Cerebellar nuclear complex (tissue), 1 donor: ENCODE data around the gene PYURF.
"Not testable (repeated sequence)": the region's sequence is repeated elsewhere in the genome, so short reads cannot be mapped to it uniquely, and the experiment has no call there.

ENCODE experiments used
- DNase-seq, 2 experiments: peaks; one replicate each; lab custom pipeline; 2025; lab: John Stamatoyannopoulos, UW

PYURF gene, protein sequence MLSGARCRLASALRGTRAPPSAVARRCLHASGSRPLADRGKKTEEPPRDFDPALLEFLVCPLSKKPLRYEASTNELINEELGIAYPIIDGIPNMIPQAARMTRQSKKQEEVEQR

DNA sequence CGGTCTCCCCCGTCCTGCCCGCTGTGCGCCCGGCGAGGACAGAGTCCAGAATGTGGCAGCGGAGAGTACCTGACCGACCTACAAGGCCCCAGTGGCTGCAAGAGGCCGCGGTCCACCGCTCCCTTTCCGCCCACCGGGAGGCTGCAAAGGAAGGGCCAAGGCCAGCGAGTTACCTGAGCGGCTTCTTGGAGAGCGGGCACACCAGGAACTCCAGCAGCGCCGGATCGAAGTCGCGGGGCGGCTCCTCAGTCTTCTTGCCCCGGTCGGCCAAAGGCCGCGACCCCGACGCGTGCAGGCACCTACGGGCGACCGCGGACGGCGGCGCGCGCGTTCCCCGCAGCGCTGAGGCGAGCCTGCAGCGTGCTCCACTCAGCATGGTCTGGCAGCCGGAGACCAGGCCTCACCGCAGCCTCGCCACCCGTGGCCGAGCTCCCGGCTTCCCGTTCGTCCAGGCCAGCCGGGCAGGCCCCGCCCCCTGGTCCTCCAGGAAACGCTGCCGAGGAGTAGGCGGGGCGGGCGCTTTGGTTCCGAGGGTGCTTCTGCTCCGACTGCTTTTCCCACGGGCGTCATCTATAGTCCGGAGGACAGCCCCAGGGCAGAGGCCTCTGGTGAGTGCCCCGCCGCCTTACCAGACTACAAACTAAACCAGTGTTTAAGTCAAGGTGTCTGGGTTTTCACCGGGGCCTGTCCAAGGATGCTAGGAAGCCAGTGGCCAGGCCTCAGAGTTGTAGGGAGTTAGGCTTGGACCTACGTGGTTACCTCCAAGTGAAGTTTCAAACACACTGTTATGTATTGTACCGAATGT is at the start of gene PYURF:
TSS of gene PYURF (minus strand) at position 452 of the 805 bp plus-strand sequence. CDS start at position 376, 76 bp downstream.
- peak; percentile 41 to 83 for DNase-seq

DNA sequence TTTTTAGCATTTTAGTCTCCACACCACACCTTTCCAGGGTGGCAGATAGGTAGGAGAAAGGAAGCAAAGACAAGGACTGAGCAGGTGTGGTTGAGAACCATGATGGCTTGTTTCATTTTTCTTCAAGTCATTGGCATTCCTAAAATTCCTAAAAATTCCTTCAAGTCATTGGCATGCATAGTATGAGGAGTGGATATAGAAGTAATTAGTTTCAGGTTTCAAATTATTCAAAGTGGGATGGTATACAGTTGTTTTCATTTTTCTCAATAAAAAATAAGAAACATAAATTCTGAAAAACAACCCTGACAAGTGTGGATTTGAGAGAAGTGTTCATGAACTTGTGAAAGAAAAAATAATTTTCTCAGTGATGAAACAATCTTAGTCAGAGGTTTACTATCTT is 46.4 kb upstream of the PYURF start:
- DNase-seq = no peak

DNA sequence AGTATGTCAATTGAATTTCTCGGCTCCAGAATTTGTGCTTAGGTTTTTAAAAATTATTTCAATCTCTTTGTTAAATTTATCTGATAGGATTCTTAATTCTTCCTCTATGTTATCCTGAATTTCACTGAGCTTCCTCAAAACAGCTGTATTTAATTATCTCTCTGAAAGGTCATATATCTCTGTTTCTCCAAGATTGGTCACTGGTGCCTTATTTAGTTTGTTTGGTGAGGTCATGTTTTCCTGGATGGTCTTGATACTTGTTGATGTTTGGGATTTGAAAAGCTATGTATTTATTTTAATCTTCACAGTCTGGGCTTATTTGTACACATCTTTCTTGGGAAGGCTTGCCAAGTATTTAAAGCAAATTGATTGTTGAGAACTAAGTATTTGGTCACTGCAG is 44.0 kb upstream of the PYURF start:
- no peak for DNase-seq

DNA sequence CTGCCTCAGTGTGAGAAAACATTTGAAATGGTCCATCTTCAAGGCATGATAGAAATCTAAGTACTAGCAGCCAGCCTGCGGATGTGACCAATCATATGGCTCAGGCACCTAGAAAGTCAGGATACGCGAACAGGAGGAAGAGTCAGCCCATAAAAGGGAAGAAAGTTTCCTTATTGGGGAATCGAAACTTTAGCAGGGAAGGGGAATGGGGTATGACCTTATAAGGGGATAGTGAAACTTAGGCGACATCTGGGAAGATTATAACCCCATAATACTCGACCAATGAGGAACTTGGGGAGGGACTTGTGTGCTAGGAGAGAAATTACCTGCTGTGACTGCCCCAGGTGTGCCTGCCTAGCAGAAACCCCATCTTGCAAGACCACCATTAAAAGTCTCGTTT is 26.2 kb upstream of the PYURF start:
- DNase-seq = no peak

DNA sequence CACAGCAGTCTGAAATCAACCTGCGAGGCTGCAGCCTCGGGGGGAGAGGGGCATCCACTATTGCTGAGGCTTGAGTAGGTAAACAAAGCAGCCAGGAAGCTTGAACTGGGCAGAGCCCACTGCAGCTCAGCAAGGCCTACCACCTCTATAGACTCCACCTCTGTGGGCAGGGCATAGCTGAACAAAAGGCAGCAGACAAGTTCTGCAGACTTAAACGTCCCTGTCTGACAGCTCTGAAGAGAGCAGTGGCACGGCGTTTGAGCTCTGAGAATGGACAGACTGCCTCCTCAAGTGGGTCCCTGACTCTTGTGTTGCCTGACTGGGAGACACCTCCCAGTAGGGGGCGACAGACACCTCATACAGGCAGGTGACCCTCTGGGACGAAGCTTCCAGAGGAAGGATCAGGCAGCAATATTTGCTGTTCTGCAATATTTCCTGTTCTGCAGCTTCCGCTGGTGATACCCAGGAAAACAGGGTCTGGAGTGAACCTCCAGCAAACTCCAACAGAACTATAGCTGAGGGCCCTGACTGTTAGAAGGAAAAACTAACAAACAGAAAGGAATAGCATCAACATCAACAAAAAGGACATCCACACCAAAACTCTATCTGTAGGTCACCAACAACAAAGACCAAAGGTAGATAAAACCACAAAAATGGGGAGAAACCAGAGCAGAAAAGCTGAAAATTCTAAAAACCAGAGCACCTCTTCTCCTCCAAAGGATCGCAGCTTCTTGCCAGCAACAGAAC is 15.9 kb upstream of the PYURF start:
- DNase-seq = not testable (repeated sequence)

DNA sequence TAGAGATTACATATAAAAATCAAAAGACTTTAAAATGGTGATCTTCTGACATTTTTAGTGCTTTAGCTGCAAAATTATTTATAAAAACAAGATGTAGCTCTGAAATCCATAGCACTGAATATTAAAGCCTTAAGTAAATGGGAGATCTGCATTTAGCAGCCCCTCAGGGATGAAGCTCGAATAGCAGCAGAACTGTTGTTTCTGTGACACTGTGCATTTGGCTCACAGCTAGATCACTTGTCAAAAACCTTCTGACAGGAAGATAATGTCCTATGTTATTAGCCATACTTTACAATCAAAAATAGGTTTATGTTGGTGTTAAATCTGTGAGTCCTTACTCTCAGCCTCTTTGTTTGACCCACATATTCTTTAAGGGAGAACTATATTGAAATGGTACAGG is 14.1 kb upstream of the PYURF start:
- DNase-seq = no peak

DNA sequence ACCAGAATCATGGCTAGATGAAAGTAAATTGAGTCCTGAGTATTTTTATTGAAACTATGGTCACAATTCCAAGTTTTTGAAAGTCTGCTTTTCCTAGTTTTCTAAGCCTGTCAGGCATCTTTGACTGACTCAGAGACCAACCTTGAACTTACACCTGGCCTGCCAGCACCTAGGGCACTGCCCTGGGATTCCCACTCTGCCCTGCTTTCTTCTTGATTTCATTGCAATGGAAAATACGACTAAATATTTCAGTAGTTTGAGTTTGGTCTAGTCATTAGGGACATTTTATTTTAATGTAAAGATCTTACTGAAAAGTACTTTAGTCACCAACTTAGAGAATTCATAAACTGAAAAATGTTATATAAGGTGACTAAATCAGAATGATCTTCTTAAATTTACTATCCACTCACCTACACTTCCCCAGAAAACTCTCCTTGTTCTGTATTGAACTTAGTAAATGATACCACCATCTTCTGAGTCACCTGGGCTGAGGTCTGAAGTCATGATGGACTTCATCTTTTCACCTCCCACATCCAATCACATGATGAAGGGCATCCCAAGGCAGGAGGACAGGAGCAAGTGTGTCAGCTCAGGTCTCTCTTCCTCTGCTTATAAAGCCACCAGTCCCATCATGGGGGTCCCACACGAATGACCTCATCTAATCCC is 11.6 kb upstream of the PYURF start:
- no peak for DNase-seq

DNA sequence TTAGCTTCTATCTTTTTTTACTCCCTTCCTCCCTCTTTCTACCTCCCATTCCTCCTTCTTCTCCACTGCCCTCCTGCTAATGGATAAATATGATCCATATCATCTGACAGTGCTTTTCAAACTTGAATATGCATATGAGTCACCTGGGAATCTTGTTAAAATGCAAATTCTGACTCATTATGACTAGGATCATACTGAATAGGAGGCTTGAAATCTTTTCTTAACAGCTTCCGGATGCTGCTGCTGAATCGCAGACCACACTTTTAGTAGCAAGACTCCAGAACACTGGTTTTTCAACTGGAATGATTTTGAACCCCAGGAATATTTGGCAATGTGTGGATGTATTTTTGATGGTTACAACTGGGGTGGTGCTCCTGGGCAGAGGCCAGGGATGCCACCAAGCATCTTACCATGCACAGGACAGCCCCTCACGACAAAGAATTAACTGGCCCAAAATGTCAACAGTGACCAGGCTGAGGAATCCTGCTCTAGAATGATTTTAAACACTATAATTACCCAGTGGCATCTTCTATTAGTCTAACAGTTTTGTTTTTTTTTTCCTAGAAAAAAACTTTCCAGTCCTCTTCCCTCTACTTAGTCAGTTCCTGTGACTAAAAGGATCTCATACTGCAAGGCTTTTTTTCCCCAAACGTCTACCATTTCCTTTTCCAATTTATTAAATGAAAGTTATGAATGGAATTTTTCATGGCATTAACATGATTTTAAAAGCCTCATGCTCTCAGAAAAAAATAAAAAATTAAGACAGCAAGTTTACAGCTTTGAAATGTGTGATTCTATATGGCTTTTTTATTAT is 10.6 kb upstream of the PYURF start:
- no peak for DNase-seq

DNA sequence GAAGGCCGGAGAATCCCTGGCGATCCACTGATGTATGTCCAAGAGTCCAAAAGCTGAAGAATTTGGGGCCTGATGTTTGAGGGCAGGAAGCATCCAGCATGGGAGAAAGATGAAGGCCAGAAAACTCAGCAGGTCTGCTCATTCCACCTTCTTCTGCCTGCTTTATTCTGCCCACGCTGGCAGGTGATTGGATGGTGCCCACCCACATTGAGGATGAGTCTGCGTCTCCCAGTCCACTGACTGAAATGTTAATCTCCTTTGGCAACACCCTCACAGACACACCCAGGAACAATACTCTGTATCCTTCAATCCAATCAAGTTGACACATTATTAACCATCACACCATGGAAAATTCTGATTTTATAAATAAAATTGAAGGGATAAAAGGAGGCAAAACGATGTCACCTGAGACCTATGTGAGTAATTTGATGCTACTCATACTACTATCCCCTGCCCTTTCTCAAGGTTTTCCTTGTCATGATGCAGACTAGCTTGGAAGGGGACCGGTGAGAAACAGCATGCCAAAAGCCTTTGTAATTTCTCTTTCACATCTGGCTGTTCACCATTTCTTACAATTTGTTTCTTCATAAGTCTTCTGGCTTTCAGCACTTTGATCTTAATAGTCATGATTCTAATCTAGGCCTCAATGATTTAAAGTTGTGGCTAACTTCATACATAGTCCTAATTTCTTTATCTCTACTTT is 9.7 kb upstream of the PYURF start:
- no peak for DNase-seq

DNA sequence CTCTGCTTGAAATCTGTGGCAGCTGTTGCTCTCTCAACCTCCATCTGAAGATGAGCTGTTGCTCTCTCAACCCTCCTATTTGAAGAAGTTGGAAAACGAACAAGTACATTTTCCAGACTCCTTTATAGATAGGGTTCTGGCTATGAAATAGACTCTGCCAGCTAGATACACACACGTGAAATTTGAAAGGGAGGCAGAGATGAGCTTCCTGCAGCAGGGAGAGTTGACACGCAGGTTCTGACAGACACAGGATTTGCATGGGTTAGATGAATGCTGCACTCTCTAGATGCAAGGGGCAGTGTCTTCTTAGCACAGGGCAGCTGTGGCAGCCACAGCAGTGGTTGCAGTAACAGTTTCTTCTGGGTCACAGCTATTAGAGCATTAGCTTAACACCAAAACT is 8.0 kb upstream of the PYURF start:
- no peak for DNase-seq

DNA sequence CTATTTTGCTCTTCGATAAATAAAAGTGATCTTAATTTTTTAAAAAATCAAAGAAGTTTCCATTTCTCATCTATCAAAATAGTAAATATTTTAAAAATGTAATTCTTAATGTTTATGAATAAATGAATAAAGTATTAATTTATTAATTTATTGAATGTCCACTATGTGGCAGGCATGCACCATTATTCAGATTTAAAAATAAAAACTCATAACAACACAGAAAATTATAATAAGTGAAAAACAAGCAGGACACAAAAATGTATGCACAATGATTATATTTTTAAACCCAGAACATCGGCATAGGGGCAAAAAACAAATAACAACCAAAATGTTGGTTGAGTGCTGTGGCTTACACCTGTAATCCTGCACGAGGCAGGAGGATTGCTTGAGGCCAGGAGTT is 5.3 kb upstream of the PYURF start:
- DNase-seq = no peak

DNA sequence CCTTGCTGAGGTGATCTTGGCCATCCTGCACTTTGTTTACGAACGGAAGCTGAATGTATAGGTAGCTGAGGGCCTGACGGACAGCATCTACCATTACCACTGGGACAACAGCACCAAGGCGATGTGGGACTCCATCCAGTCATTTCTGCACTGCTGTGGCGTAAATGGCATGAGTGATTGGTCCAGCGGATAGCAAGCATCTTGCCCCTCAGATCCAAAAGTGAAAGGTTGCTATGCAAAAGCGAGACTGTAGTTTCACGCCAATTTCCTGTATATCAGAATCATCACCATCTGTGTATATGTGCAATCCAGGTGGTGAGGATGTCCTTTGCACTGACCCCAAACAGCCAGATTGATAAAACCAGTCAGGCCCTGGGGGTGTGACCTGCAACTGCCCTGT is 4.2 kb upstream of the PYURF start:
- no peak for DNase-seq

DNA sequence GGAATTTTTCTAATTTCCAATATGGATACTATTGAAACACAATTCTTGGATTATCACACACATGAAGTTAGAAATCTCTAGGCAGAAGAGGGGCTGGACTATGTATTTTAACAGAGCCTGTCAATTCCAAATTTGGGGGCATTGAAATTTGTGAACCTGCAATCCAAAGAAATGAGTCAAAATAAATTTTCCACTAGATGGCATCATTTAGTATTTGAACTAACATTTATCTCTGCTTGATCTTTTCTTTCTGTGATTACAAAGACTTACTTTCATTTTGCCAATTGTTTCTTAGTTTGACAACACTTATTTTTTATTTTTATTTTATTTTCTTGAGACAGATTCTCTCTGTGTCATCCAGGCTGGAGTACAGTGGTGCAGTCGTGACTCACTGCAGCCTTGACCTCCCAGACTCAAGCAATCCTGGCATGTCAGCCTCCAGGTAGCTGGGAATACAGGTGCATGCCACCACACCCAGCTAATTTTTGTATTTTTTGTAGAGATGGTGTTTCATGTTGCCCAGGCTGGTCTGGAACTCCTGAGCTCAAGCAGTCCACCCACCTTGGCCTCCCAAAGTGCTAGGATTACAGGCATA is 2.7 kb upstream of the PYURF start:
- DNase-seq = peak in 1 of 2 experiments; percentile 3

DNA sequence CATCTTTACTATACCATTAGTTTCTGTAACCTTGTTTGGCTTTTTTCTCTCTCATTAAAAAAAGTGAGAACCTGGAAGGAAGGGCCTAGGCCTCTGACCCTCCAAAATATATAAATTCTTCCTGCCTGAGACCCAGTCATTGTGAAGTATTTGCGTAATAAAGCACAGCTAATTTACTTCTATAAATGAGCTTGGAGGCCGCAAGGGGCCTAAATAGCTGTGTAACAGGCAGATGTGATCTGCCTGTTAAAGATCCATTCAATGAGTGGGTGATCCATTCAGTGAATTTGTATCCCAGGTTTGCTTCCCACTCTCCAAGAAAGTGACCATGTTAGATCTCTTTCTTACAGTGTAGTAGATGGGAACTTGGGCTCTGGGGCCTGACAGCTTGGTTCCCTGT is 595 bp upstream of the PYURF start:
- no peak for DNase-seq

DNA sequence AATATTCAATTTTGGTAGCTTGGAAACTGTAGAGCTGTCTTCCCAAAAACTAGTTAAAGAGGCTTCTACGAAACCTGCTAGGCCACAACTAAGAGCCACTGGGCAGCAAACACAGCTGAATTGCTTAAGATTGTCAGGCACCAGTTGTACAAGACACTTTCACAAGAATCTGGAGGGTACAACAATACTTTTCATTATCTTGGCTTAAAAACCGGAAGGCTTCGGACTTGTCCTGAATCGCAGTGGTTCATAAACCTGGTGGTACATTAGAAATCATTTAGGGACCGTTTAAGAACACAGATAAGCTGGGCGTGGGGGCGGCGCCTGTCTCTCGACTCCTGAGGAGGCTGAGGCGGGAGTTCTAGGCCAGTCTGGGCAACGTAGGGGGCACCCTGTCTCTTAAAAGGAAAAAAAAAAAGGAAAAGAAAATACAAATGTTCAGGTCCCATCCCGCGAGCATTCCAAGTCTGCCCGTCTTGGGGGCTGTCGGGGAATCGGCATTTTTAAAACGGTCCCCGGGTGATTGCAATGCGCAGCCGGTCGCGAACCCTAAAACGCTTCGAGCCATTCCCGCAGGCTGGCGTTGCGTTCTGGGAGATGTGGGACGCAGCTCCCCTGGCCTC is 763 bp downstream of the PYURF start:
- DNase-seq = no peak

DNA sequence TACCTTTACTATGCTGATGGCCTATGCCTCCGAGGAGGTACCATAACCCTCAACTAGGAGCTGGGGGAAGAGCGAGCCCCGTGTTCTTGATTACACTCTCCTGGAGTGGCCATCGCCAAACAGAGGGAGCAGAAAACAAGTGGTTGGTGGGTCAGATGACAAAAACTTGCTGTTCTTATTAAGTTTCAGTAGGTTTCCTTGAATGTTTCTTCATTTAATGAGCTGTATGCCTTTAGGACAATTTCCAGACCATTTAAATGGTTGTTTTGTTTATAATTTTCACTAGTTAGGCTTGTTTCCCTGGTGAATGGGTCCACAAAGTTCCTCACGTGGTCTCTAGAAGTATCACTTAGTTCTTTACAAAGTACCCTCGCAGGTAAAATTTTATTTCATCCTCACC is 4.7 kb downstream of the PYURF start:
- DNase-seq = no peak

DNA sequence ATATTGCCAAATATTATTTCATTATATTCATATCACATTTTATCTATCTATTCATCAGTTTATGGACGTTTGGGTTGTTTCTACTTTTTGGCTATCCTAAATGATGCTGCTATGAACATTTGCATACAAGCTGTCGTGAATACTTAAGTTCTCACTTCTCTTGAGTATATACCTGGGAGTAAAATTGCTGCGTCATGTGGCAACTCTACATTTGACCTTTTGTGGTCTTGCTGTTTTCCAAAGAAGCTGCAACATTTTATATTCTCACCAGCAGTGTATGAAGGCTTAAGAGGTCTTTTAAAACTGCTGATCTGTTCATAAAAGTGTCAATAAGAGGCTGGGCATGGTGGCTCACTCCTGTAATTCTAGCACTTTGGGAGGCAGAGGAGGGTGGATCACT is 5.8 kb downstream of the PYURF start:
- DNase-seq = no peak

DNA sequence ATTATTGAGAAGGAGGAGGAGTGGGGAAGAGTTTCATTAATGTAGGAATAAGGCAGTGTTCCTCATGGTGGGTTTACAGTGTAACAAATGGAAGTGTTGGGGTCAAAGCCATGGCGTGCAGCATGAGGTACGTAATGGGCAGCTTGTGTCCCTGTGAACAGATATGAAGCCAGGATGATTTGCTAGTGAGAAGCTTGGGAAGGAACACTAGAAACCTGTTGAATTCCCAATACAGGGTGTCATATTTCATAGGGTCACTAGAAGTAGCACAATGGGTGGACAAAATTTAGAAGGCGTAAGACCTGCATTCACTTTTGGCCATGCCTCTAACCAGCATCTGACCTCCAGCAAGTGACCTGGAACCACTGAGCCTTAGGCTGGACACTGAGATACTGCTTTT is 6.8 kb downstream of the PYURF start:
- DNase-seq = no peak

DNA sequence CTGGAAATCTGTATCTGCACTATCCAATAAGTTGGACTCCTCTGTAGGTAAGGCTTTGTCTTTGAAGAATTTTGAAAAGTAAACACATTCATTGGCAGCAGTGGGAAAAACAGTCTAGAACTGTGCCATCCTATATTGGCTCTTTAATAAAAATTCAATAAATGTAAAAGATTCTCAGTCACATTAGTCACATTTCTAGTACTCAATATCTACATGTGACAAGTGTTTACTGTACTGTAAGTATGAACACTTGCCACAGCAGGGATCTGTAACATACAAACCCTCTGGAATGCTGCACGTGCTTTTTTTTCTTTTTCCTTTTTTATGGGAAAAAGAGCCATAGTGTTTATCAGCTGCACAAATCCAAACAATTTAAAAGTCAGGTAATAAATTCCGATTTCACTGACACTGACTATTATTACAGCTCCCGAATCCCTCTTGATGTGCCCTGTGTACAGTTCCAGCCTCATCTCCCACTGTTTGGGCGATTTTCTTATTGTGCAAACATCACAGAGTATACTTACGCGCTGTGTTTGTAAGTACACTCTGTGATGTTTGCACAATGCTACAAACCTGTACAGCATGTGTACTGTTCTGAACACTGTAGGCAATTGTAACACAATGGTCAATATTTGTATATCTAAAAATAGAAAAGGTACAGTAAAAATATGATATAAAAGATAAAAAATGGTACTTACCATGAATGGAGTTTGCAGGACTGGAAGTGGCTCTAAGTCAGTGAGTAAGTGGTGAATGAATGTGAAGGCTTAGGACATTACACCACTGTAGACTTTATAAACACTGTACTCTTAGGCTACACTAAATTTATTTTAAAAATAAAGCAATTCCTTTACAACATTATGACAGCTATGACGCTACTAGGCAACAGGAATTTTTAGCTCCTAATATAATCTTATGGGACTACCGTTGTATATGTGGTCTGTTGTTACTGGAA is 8.7 kb downstream of the PYURF start:
- no peak for DNase-seq
